GM12878 (cell line): Measurements from ENCODE around the gene CBX8. TPM values are rescaled to one million over a fixed set of nuclear protein-coding genes. Genes with fewer than 3 reads are reported as not detected.

Source experiments
- ATAC-seq: fragments of 200-7000 bp; cut with Tn5 transposase; 3 replicates; pipeline ENCODE4 v1.9.1; 2020; ENCODE audit warnings: mild to moderate bottlenecking, moderate library complexity
- BruUV-seq: library from RNA; stranded (reverse); fragments of 400-500 nt; replicated peaks from 2 replicates; lab custom pipeline; 2021; lab: Mats Ljungman, UMichigan
- CTCF ChIA-PET: fragments of 300-600 bp; sonication (Branson Sonifier 250); formaldehyde crosslinking; extraction: SDS; loops from one replicate; lab custom pipeline; 2021; ENCODE audit warnings: inconsistent platforms; lab: Yijun Ruan, JAX
- POLR2A ChIA-PET: fragments of 350-600 bp; formaldehyde crosslinking; extraction: SDS; loops from one replicate; lab custom pipeline; 2021; ENCODE audit warnings: inconsistent platforms; lab: Charles Lee
- RAD21 ChIA-PET: fragments of 300-600 bp; sonication (Branson Sonifier 250); formaldehyde crosslinking; loops from one replicate; lab custom pipeline; 2023; ENCODE audit warnings: antibody characterized with exemption; ENCODE audit not compliant: unreplicated experiment; lab: Charles Lee
- SMC1A ChIA-PET: fragments of 300-600 bp; sonication (Branson Sonifier 250); formaldehyde crosslinking; loops from one replicate; lab custom pipeline; 2023; ENCODE audit not compliant: unreplicated experiment, uncharacterized antibody; lab: Charles Lee
- DNase-seq: peaks from one replicate; pipeline ENCODE4 v3.0.0-alpha.2; 2011; ENCODE audit warnings: low read depth, low spot score
- FAIRE-seq: peaks from 3 replicates; lab custom pipeline; 2011; peaks lifted over from hg19 to GRCh38; lab: Jason Lieb, UNC
- H2AFZ ChIP-seq: 2 replicates; pipeline ENCODE4 v1.6.0; 2011; ENCODE audit warnings: low read depth, low read length, control low read depth; ENCODE audit not compliant: control insufficient read depth
- H3K27ac ChIP-seq: 2 replicates; pipeline ENCODE4 v1.5.1; 2011; ENCODE audit warnings: control low read depth; ENCODE audit not compliant: control insufficient read depth, insufficient read depth
- H3K27me3 ChIP-seq, 2 experiments: replicated peaks in 1 of 2; 2 replicates each; pipeline versions ENCODE4 v1.6.0 to v1.6.1; 2011; ENCODE audit warnings: low read length in 1 of 2; ENCODE audit not compliant: control insufficient read depth in 2 of 2, insufficient read depth in 2 of 2
- H3K36me3 ChIP-seq, 2 experiments: 2 replicates each; pipeline ENCODE4 v1.5.1; 2011; ENCODE audit warnings: low read length in 1 of 2; ENCODE audit not compliant: control insufficient read depth in 2 of 2, insufficient read depth in 2 of 2
- H3K4me1 ChIP-seq: 2 replicates; pipeline ENCODE4 v1.6.1; 2011; ENCODE audit warnings: mild to moderate bottlenecking, low read length, moderate library complexity, mixed read lengths; ENCODE audit not compliant: control insufficient read depth, insufficient read depth
- H3K4me2 ChIP-seq: 2 replicates; pipeline ENCODE4 v1.6.0; 2011; ENCODE audit warnings: control low read depth; ENCODE audit not compliant: control insufficient read depth, insufficient read depth
- H3K4me3 ChIP-seq: fragments of 200-600 bp; sonication (generic); 2 replicates; pipeline ENCODE4 v1.5.1; 2016
- H3K79me2 ChIP-seq: 2 replicates; pipeline ENCODE4 v1.6.0; 2011; ENCODE audit warnings: low read length; ENCODE audit not compliant: control insufficient read depth, insufficient read depth
- H3K9ac ChIP-seq: 2 replicates; pipeline ENCODE4 v1.8.0; 2011; ENCODE audit warnings: low read length, control low read depth, mixed read lengths; ENCODE audit not compliant: control insufficient read depth, insufficient read depth
- H3K9me3 ChIP-seq: replicated peaks from 3 replicates; pipeline ENCODE4 v1.5.1; 2011; ENCODE audit warnings: mild to moderate bottlenecking, low read length; ENCODE audit not compliant: control insufficient read depth, insufficient read depth
- H4K20me1 ChIP-seq: 2 replicates; pipeline ENCODE4 v1.6.0; 2011; ENCODE audit not compliant: control insufficient read depth, insufficient read depth
- CHD2 ChIP-seq: IDR thresholded peaks from 2 replicates; pipeline ENCODE4 v1.6.1; 2011; ENCODE audit warnings: low read depth, low read length, improper control_type of control experiment, borderline replicate concordance
- ETV6 ChIP-seq, 2 experiments: fragments of 450-650 bp in 1 of 2; IDR thresholded peaks in 1 of 2; conservative IDR thresholded peaks in 1 of 2; 2 replicates each; pipeline ENCODE4 v1.6.1; 2014; ENCODE audit warnings: antibody characterized with exemption in 1 of 2, borderline replicate concordance in 1 of 2, low read depth in 1 of 2, mild to moderate bottlenecking in 1 of 2, moderate library complexity in 1 of 2
- FOS ChIP-seq: IDR thresholded peaks from 3 replicates; pipeline ENCODE4 v1.6.1; 2011; ENCODE audit warnings: borderline replicate concordance; ENCODE audit not compliant: insufficient read length; ENCODE audit errors: extremely low read depth
- JUND ChIP-seq: IDR thresholded peaks from 2 replicates; pipeline ENCODE4 v1.6.1; 2012; ENCODE audit warnings: low read depth, mild to moderate bottlenecking, low read length, improper control_type of control experiment, moderate library complexity
- LARP7 ChIP-seq: fragments of 450-650 bp; IDR thresholded peaks from 2 replicates; pipeline ENCODE4 v1.6.1; 2017; ENCODE audit warnings: mild to moderate bottlenecking
- MAX ChIP-seq: IDR thresholded peaks from 2 replicates; pipeline ENCODE4 v1.6.1; 2012; ENCODE audit warnings: low read depth, low read length, improper control_type of control experiment
- MTA2 ChIP-seq: fragments of 450-650 bp; IDR thresholded peaks from 2 replicates; pipeline ENCODE4 v1.6.1; 2016; ENCODE audit warnings: low read depth, mild to moderate bottlenecking, moderate library complexity
- SP1 ChIP-seq: IDR thresholded peaks from one replicate; pipeline ENCODE4 v1.6.1; 2011; ENCODE audit warnings: low read depth, low read length
- SPI1 ChIP-seq: IDR thresholded peaks from 2 replicates; pipeline ENCODE4 v1.6.1; 2011; ENCODE audit warnings: low read depth, mild to moderate bottlenecking, low read length, moderate library complexity, borderline replicate concordance; ENCODE audit not compliant: insufficient read depth
- USF2 ChIP-seq: IDR thresholded peaks from 2 replicates; pipeline ENCODE4 v1.6.1; 2011; ENCODE audit warnings: low read depth, low read length, improper control_type of control experiment, borderline replicate concordance
- ZNF207 ChIP-seq: fragments of 450-650 bp; IDR thresholded peaks from 2 replicates; pipeline ENCODE4 v1.6.1; 2014; ENCODE audit warnings: antibody characterized with exemption, mild to moderate bottlenecking, borderline replicate concordance
- ZSCAN29 ChIP-seq: fragments of 450-650 bp; IDR thresholded peaks from 2 replicates; pipeline ENCODE4 v1.6.1; 2017; ENCODE audit warnings: mild to moderate bottlenecking, moderate library complexity
- WGBS: methylation state at CpG from one replicate; pipeline ENCODE4 v1.1.6; 2016; ENCODE audit warnings: low lambda C conversion rate; ENCODE audit not compliant: insufficient replicate concordance, insufficient coverage; ENCODE audit errors: missing lambda C conversion rate; 5-methylcytosine and 5-hydroxymethylcytosine counted together
- in situ Hi-C: fragments of 300-500 bp; cut with MboI; formaldehyde crosslinking; loops from 9 replicates; pipeline ENCODE4 v1.14.3; 2018; ENCODE audit warnings: mixed read lengths
- intact Hi-C: fragments of 100-400 bp; cut with micrococcal nuclease; formaldehyde crosslinking; loops from one replicate; pipeline ENCODE4 v1.14.2; 2022; ENCODE audit not compliant: unreplicated experiment
- polyA plus RNA-seq, 11 experiments: library from polyadenylated mRNA; depleted of rRNA in 4 of 11; unstranded in 6 of 11; stranded (reverse) in 5 of 11; fragments of >200 nt; fragmentation: Nextera tagmentation in 4 of 11; fragmentation: Illumina TruSeq in 1 of 11; extraction: Ambion mirVana in 4 of 11; extraction: Trizol in 1 of 11; gene quantifications; 1 replicate in 1 of 11; 2 replicates in 10 of 11; pipeline versions ENCODE4 v1.2.1 to v1.2.3, GENCODE V29; 2011 to 2016; ENCODE audit warnings: inconsistent platforms in 2 of 11, missing spikeins in 2 of 11, low read depth in 1 of 11
- total RNA-seq, 4 experiments: library from RNA; depleted of rRNA in 3 of 4; stranded (reverse); fragments of >200 nt in 3 of 4; fragmentation: Illumina TruSeq in 1 of 4; extraction: Trizol in 1 of 4; gene quantifications; 2 replicates each; pipeline versions ENCODE4 v1.2.1 to v1.2.3, GENCODE V29; 2013 to 2021

CBX8 gene
- total and polyA plus RNA-seq, 10 of the 15 experiments (the other 5 are each of a cell fraction or from before 2014, with no cell fraction given): 0.03 to 6.7 (median 1.9) TPM

- Histone ChIP-seq H3K36me3 (peaks cover 0 to 17% of the 10 kb centered on the region in 2 experiments; a peak in 2 of 4 replicates), H3K4me3 (peak overlapping the region; percentile 95; the same call in 1 of the 2 replicates), H4K20me1 (0 out of 2 replicates have a peak, but pooled peaks cover 5% of the 10 kb centered on the region), H3K9me3 (no peaks in the 10 kb centered on the region; the same call in 2 of the 3 replicates), H2AFZ (no peak overlapping the region), H3K4me1 (peaks cover 13% of the 10 kb centered on the region), H3K79me2 (peaks cover 22% of the 10 kb centered on the region), H3K9ac (peak overlapping the region; percentile 84), H3K27ac (peak overlapping the region; percentile 70), H3K27me3 (peaks cover 6% of the 10 kb centered on the region in 2 experiments; a peak in 3 of 4 replicates), H3K4me2 (peak overlapping the region; percentile 79)
- POLR2A ChIA-PET: interaction anchor here (1.0 to 1.6 kb wide), 5 partner anchors 25 to 39 kb away, joined by 3 to 11 read pairs (median 4); partner anchors contain the start of gene CBX8
- no peak for FAIRE-seq
- no TSS peak for BruUV-seq
- WGBS: 91% methylated on average over 23 of the region's 24 CpGs
- intact Hi-C loops: loop anchor here (5.0 kb wide), 2 partner anchors 34 to 89 kb away; no protein-coding TSS in a partner anchor
- TF ChIP-seq USF2 (no peak), JUND (no peak), ZSCAN29 (no peak), MAX (no peak), CHD2 (no peak), LARP7 (no peak), SP1 (no peak), SPI1 (no peak), ETV6 (conservative IDR thresholded peaks at IDR 0.05 in 1 of 2, IDR thresholded peaks at IDR 0.05 in 1 of 2; ENCODE audit: borderline replicate concordance in 1 of 2, low read depth in 1 of 2) (no peak), MTA2 (no peak), FOS (no peak), ZNF207 (no peak)
- RAD21 ChIA-PET: interaction anchor here (0.7 to 2.1 kb wide), 6 partner anchors 23 to 48 kb away, joined by 3 to 10 read pairs (median 6); partner anchors contain the start of gene CBX8
- DNase-seq: no peak
- in situ Hi-C loops: no loop called here
- SMC1A ChIA-PET: interaction anchor here (0.8 to 1.2 kb wide), 3 partner anchors 31 to 95 kb away, joined by 3 to 4 read pairs (median 3); no protein-coding TSS in a partner anchor
- ATAC-seq: no peak
- CTCF ChIA-PET: interaction anchor here (0.9 to 3.3 kb wide), 9 partner anchors 10 to 134 kb away, joined by 3 to 19 read pairs (median 4); partner anchors contain the start of gene CBX8
Measured at GRCh38 chr17:79835953-79836509, 39.2 kb upstream of the CBX8 start.
